OCI-LY3 (cell line): ENCODE results near the gene RENBP.
A peak's percentile ranks its signal among the peaks of the same experiment; 100 is the strongest.

Experiments
- H2AFZ ChIP-seq: fragments of 200-600, 300-600 bp; shearing (Covaris generic); 2 replicates; pipeline ENCODE4 v1.6.0; 2014; ENCODE audit warnings: antibody characterized with exemption, low read depth, low read length
- H3K27ac ChIP-seq: fragments of 200-600, 300-600 bp; sonication (generic); 2 replicates; pipeline ENCODE4 v1.5.1; 2014; ENCODE audit warnings: mild to moderate bottlenecking, low read length, moderate library complexity, mixed read lengths
- H3K27me3 ChIP-seq: fragments of 200-600, 300-600 bp; sonication (generic); 2 replicates; pipeline ENCODE4 v1.6.1; 2014; ENCODE audit warnings: low read depth, low read length, mixed read lengths
- H3K36me3 ChIP-seq: fragments of 200-600, 300-600 bp; sonication (generic); replicated peaks from 2 replicates; pipeline ENCODE3; 2014; ENCODE audit warnings: low read depth, low read length, mixed read lengths
- H3K4me1 ChIP-seq: fragments of 300-600, 200-600 bp; sonication (generic); 2 replicates; pipeline ENCODE4 v1.6.1; 2014; ENCODE audit warnings: low read length, mixed read lengths
- H3K4me2 ChIP-seq: fragments of 200-600, 300-600 bp; sonication (generic); 2 replicates; pipeline ENCODE4 v1.6.1; 2014; ENCODE audit warnings: low read length, mixed read lengths
- H3K4me3 ChIP-seq: fragments of 300-600, 200-600 bp; sonication (generic); 2 replicates; pipeline ENCODE4 v1.5.1; 2014; ENCODE audit warnings: antibody characterized with exemption, mild to moderate bottlenecking, low read length, moderate library complexity
- H3K79me2 ChIP-seq: fragments of 300-600, 200-600 bp; shearing (Covaris generic); 2 replicates; pipeline ENCODE4 v1.6.1; 2014; ENCODE audit warnings: mild to moderate bottlenecking, low read length, mixed read lengths
- H3K9ac ChIP-seq: fragments of 300-600, 200-600 bp; shearing (Covaris generic); 2 replicates; pipeline ENCODE4 v1.6.0; 2014; ENCODE audit warnings: mild to moderate bottlenecking, low read length, moderate library complexity
- H3K9me3 ChIP-seq: fragments of 200-600, 300-600 bp; shearing (Covaris generic); 2 replicates; pipeline ENCODE4 v1.6.1; 2014; ENCODE audit warnings: low read length, mixed read lengths; ENCODE audit not compliant: insufficient read depth
- H4K20me1 ChIP-seq: fragments of 200-600, 300-600 bp; sonication (generic); 2 replicates; pipeline ENCODE4 v1.6.1; 2016; ENCODE audit warnings: low read length, mixed read lengths; ENCODE audit not compliant: insufficient read depth
- CTCF ChIP-seq: fragments of 200-600, 300-600 bp; sonication (generic); IDR thresholded peaks from 2 replicates; pipeline ENCODE4 v1.5.1; 2014; ENCODE audit warnings: antibody characterized with exemption, low read length, low read depth
- EZH2phosphoT487 ChIP-seq: fragments of 200-600 bp; shearing (Covaris generic); IDR thresholded peaks from 2 replicates; pipeline ENCODE4 v1.6.1; 2018; ENCODE audit warnings: antibody characterized with exemption, mixed run types, low read depth

RENBP gene

GRCh38 chrX:153970357-153971123 lies 26.1 kb upstream of the RENBP start:
- H2AFZ ChIP-seq, result no peak overlapping the region
- peaks cover 39% of the 10 kb centered on the region for H3K4me1 ChIP-seq

GRCh38 chrX:153969904-153970356 lies 25.5 kb upstream of the RENBP start:
- Histone ChIP-seq H3K4me3 (peak overlapping the region; percentile 97), H3K9me3 (no peaks in the 10 kb centered on the region), H3K9ac (peak overlapping the region; percentile 100), H2AFZ (no peak overlapping the region), H3K36me3 (peaks cover 23% of the 10 kb centered on the region), H3K4me2 (peak overlapping the region; percentile 98), H3K27ac (peak overlapping the region; percentile 98), H3K27me3 (no peaks in the 10 kb centered on the region), H3K79me2 (peaks cover 81% of the 10 kb centered on the region), H3K4me1 (peaks cover 39% of the 10 kb centered on the region), H4K20me1 (peaks cover 49% of the 10 kb centered on the region)
- TF ChIP-seq CTCF (no peak), EZH2phosphoT487 (no peak)

More at GRCh38 chrX:153970357-153971123, 26.1 kb upstream of the RENBP start:
- Histone ChIP-seq H3K27ac (peak overlapping the region; percentile 98), H3K27me3 (no peaks in the 10 kb centered on the region), H4K20me1 (peaks cover 44% of the 10 kb centered on the region), H3K4me3 (peak overlapping the region; percentile 97), H3K9ac (peak overlapping the region; percentile 100), H3K9me3 (no peaks in the 10 kb centered on the region), H3K79me2 (peaks cover 75% of the 10 kb centered on the region), H3K36me3 (peaks cover 23% of the 10 kb centered on the region), H3K4me2 (peak overlapping the region; percentile 98)
- TF ChIP-seq CTCF (no peak), EZH2phosphoT487 (no peak)

- Histone ChIP-seq H4K20me1 (peaks cover 55% of the 10 kb centered on the region), H2AFZ (no peak overlapping the region), H3K9ac (peak overlapping the region; percentile 100), H3K27ac (peak overlapping the region; percentile 98), H3K9me3 (no peaks in the 10 kb centered on the region), H3K4me1 (peaks cover 38% of the 10 kb centered on the region), H3K4me2 (peak overlapping the region; percentile 98), H3K4me3 (peak overlapping the region; percentile 97), H3K79me2 (peaks cover 86% of the 10 kb centered on the region), H3K27me3 (no peaks in the 10 kb centered on the region), H3K36me3 (peaks cover 23% of the 10 kb centered on the region)
- TF ChIP-seq CTCF (no peak), EZH2phosphoT487 (no peak)
These were observed 24.9 kb upstream of the RENBP start for GRCh38 chrX:153969125-153969903.

- H2AFZ ChIP-seq, result no peak overlapping the region
- H3K4me1 ChIP-seq, result peaks cover 32% of the 10 kb centered on the region
- H3K9me3 ChIP-seq, result no peaks in the 10 kb centered on the region
- H3K36me3 ChIP-seq, result peaks cover 23% of the 10 kb centered on the region
- peak overlapping the region; percentile 97 for H3K4me3 ChIP-seq
- H3K27me3 ChIP-seq, result no peaks in the 10 kb centered on the region
- TF ChIP-seq EZH2phosphoT487, result no peak
- TF ChIP-seq CTCF, result peak; percentile 30; the same call in 1 of the 2 replicates
- peak overlapping the region; percentile 98 for H3K4me2 ChIP-seq
- H3K79me2 ChIP-seq, result peaks cover 86% of the 10 kb centered on the region
- peak overlapping the region; percentile 100 for H3K9ac ChIP-seq
- H4K20me1 ChIP-seq, result peaks cover 60% of the 10 kb centered on the region
- H3K27ac ChIP-seq, result peak overlapping the region; percentile 98
These were observed 24.3 kb upstream of the RENBP start for GRCh38 chrX:153968754-153969124.
